Activated T-cell treated with anti-CD3 and anti-CD28 coated beads, Interleukin-2, amount 50 U/mL, for 4 hours (primary cell): ENCODE data around the gene RANBP6. TPM values are rescaled to one million over a fixed set of nuclear protein-coding genes. Genes with fewer than 3 reads are reported as not detected.

ENCODE experiments used
- ATAC-seq, 2 donors: fragments of 200-7000 bp; cut with Tn5 transposase; one replicate each; pipeline ENCODE4 v1.10.0; 2021
- DNase-seq: peaks from one replicate; pipeline ENCODE4 v3.0.0-alpha.2; 2020
- H3K27me3 Mint-ChIP-seq: one replicate; pipeline ENCODE4 v1.8.0; 2021; ENCODE audit warnings: low read depth, mixed read lengths
- H3K36me3 Mint-ChIP-seq: one replicate; pipeline ENCODE4 v1.8.0; 2022; ENCODE audit warnings: mixed read lengths; ENCODE audit not compliant: insufficient read depth
- H3K4me1 Mint-ChIP-seq: one replicate; pipeline ENCODE4 v1.8.0; 2021; ENCODE audit warnings: low read depth, mixed read lengths
- H3K4me3 Mint-ChIP-seq: one replicate; pipeline ENCODE4 v1.8.0; 2021; ENCODE audit warnings: mild to moderate bottlenecking, moderate library complexity, mixed read lengths
- H3K9me3 Mint-ChIP-seq: one replicate; pipeline ENCODE4 v1.8.0; 2021; ENCODE audit warnings: mixed read lengths
- total RNA-seq, 3 donors: library from RNA; stranded (reverse); gene quantifications; one replicate each; pipeline ENCODE4 v1.2.1, GENCODE V29; 2021

Gene RANBP6
- total RNA-seq, 3 donors from 2014 or later: 19.3 to 20.6 (median 20.0) TPM

DNA sequence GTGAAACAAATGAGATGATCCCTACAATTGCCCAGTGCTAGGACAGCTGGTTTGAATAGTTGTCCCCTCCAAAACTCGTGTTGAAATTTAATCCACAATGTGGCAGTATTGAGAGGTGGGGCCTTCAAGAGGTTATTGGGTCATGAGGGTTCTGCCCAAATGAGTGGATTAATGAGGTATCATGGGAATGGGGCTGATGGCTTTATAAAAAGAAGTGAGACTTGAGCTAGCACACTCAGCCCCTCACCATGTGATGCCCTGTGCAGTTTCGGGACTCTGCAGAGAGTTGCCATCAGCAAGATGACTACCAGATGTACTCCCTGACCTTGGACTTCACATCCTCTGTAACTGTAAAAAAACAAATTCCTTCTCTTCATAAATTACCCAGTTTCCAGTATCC lies 33.1 kb downstream of the RANBP6 start:
- Mint-ChIP-seq H3K9me3 (no peaks in the 10 kb centered on the region), H3K27me3 (no peaks in the 10 kb centered on the region), H3K36me3 (peaks cover 41% of the 10 kb centered on the region), H3K4me1 (peaks cover 11% of the 10 kb centered on the region), H3K4me3 (no peak overlapping the region)
- ATAC-seq (no peak), DNase-seq (no peak)

DNA sequence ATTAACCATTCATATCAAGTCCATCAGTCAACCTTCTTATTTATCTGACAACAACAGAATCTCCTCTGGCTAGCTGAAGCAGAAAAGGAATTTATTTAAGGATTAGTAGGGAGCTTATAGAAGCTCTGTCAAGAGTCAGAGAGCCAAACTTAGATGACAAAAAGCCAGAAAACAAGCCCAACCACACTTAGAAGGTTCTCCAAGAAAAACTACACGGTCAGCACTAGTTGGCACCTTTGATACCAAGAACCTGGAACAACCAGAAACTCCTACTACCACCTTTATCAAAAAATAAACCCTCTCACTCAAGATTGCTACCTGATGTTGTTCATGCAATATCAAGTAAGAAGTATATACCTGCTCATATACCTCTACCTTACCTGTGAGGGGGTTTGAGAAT lies 36.9 kb downstream of the RANBP6 start:
- no peak for DNase-seq
- no peak for ATAC-seq
- Mint-ChIP-seq H3K4me3 (no peak overlapping the region), H3K36me3 (peaks cover 34% of the 10 kb centered on the region), H3K9me3 (no peaks in the 10 kb centered on the region), H3K4me1 (peaks cover 15% of the 10 kb centered on the region), H3K27me3 (no peaks in the 10 kb centered on the region)

DNA sequence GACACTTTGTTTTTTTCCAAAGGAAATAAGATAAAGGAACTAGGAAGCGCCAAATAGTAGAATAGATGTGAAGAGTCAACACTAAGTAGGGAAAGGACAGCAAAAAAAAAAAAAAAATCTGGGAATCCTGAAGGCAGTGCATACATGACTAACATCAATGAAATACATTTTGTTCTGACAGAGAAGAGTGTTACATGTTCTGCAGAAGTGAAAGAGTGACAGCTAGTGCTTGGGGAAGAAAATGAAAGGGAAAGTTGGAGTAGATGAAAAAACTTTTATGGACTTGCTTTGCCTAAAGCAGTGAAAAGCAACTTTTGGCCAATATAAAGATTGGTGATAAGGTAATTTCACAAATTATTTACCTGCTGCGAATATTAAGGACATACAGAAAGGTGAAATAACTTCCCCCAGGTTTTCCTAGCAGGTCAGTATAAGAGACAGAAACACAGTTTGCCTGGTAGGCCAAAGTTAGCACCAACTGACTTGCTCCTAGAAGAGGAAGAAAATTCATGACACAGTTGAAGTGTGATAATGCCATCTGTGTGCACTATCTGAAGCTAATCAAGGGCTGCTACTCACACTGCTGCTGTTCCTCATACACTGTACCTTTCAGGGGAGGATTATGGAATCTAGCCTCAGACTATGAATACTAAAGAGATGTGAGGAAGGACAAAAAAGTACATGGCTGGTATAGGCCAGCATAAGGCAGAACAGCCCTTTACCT lies 38.6 kb downstream of the RANBP6 start:
- peaks cover 40% of the 10 kb centered on the region for H3K36me3 Mint-ChIP-seq
- no peaks in the 10 kb centered on the region for H3K9me3 Mint-ChIP-seq
- ATAC-seq: no peak

DNA sequence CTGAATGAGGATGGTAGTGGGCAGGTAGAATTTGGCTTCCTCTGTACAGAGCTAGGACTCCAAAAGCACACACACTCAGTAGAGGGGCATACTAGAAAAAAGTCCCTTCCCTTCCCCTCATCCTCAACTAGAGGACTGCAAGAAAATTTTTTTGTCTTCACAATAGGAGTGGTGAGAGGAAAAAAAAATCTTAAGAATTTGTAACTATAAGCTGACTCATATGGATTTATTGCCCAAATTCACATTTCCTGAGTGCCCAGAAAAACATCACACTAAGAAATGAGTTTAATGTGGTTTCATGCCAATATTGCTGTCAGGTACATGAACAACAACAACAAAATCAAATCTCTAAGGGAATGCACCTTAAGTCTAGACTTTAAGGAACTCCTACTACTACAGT lies 43.7 kb downstream of the RANBP6 start:
- no peak overlapping the region for H3K4me3 Mint-ChIP-seq
- H3K4me1 Mint-ChIP-seq: peaks cover 10% of the 10 kb centered on the region
- peaks cover 45% of the 10 kb centered on the region for H3K36me3 Mint-ChIP-seq
- H3K9me3 Mint-ChIP-seq: no peaks in the 10 kb centered on the region
- H3K27me3 Mint-ChIP-seq: no peaks in the 10 kb centered on the region
- ATAC-seq (no peak), DNase-seq (no peak)

More for the DNA sequence above, 38.6 kb downstream of the RANBP6 start:
- no peak for DNase-seq
- Mint-ChIP-seq H3K4me3 (no peak overlapping the region), H3K4me1 (peaks cover 15% of the 10 kb centered on the region), H3K27me3 (no peaks in the 10 kb centered on the region)

Other genes with a start within 250 kb of the RANBP6 start
- gene ERMP1, start 182.5 kb downstream of the RANBP6 start, total RNA-seq: 1 to 10 TPM; 6.7 to 7.5 (median 6.9) TPM
- gene MLANA, start 124.7 kb downstream of the RANBP6 start, total RNA-seq: not detected
- not detected for gene IL33, start 200.2 kb upstream of the RANBP6 start, total RNA-seq